ENCODE measurements around the gene SND1.

The SND1 gene

GRCh38 chr7:128124786-128125185 is 472.8 kb downstream of the SND1 start:
- no peak for TF ChIP-seq CTCF (IDR thresholded peaks at IDR 0.05; ENCODE audit: borderline replicate concordance, insufficient read depth, low read depth, low read length)
- H3K4me3 ChIP-seq (ENCODE audit: low read depth, low read length), result no peak overlapping the region

GRCh38 chr7:128125816-128126215 is 473.8 kb downstream of the SND1 start:
- TF ChIP-seq CTCF (IDR thresholded peaks at IDR 0.05; ENCODE audit: borderline replicate concordance, insufficient read depth, low read depth, low read length), result no peak
- no peak overlapping the region for H3K4me3 ChIP-seq (ENCODE audit: low read depth, low read length)

GRCh38 chr7:128128401-128128800 is 476.4 kb downstream of the SND1 start:
- no peak overlapping the region for H3K4me3 ChIP-seq (ENCODE audit: low read depth, low read length)
- no peak for TF ChIP-seq CTCF (IDR thresholded peaks at IDR 0.05; ENCODE audit: borderline replicate concordance, insufficient read depth, low read depth, low read length)

GRCh38 chr7:128129224-128129864 is 477.4 kb downstream of the SND1 start:
- no peak overlapping the region for H3K4me3 ChIP-seq (ENCODE audit: low read depth, low read length)
- no peak for TF ChIP-seq CTCF (IDR thresholded peaks at IDR 0.05; ENCODE audit: borderline replicate concordance, insufficient read depth, low read depth, low read length)

- no peak overlapping the region for H3K4me3 ChIP-seq (ENCODE audit: low read depth, low read length)
- TF ChIP-seq CTCF (IDR thresholded peaks at IDR 0.05; ENCODE audit: borderline replicate concordance, insufficient read depth, low read depth, low read length), result no peak
Measured at GRCh38 chr7:128131115-128131514, 479.1 kb downstream of the SND1 start.

GRCh38 chr7:128131731-128132130 is 479.7 kb downstream of the SND1 start:
- H3K4me3 ChIP-seq (ENCODE audit: low read depth, low read length), result no peak overlapping the region
- no peak for TF ChIP-seq CTCF (IDR thresholded peaks at IDR 0.05; ENCODE audit: borderline replicate concordance, insufficient read depth, low read depth, low read length)

GRCh38 chr7:128132426-128133069 is 480.6 kb downstream of the SND1 start:
- TF ChIP-seq CTCF (IDR thresholded peaks at IDR 0.05; ENCODE audit: borderline replicate concordance, insufficient read depth, low read depth, low read length), result no peak
- no peak overlapping the region for H3K4me3 ChIP-seq (ENCODE audit: low read depth, low read length)

Measured in GM12875 (cell line).